B cell (primary cell): Measurements from ENCODE around the gene ITGB7. TPM values are rescaled to one million over a fixed set of nuclear protein-coding genes. Genes with fewer than 3 reads are reported as not detected.

Experiments
- ATAC-seq: fragments of 200-7000 bp; cut with Tn5 transposase; one replicate; pipeline ENCODE4 v1.10.0; 2021; ENCODE audit warnings: low read depth, mild to moderate bottlenecking, moderate number of reproducible peaks, moderate library complexity
- CTCF ChIA-PET: fragments of 350-600 bp; sonication (Branson Sonifier 250); formaldehyde crosslinking; loops from one replicate; lab custom pipeline; 2021; ENCODE audit warnings: antibody characterized with exemption, inconsistent platforms; lab: Charles Lee
- POLR2A ChIA-PET: fragments of 350-600 bp; sonication (Branson Sonifier 250); formaldehyde crosslinking; loops from one replicate; lab custom pipeline; 2021; ENCODE audit warnings: antibody characterized with exemption; lab: Charles Lee
- DNase-seq: peaks from one replicate; pipeline ENCODE4 v3.0.0; 2013
- H2AFZ ChIP-seq: 2 replicates; pipeline ENCODE4 v1.6.1; 2012; ENCODE audit warnings: mild to moderate bottlenecking, low read depth, low read length; ENCODE audit not compliant: insufficient read depth, poor library complexity, severe bottlenecking
- H3K27ac ChIP-seq, 2 donors: 1 replicate in 1 of 2; 2 replicates in 1 of 2; pipeline ENCODE4 v1.5.1; 2012 to 2013; ENCODE audit warnings: low read length in 2 of 2, mild to moderate bottlenecking in 2 of 2, moderate library complexity in 1 of 2
- H3K27me3 ChIP-seq, 4 experiments: fragments of 200-600 bp in 1 of 4; sonication (generic) in 1 of 4; replicated peaks in 1 of 4; 1 replicate in 2 of 4; 2 replicates in 2 of 4; pipeline versions ENCODE4 v1.6.1 to v1.7.0; 2013 to 2016; ENCODE audit warnings: low read length in 3 of 4, mild to moderate bottlenecking in 2 of 4, mixed read lengths in 1 of 4, moderate library complexity in 1 of 4; ENCODE audit not compliant: insufficient read depth in 4 of 4, control insufficient read depth in 3 of 4; ENCODE audit errors: control extremely low read depth in 1 of 4
- H3K36me3 ChIP-seq, 2 experiments: replicated peaks in 1 of 2; 1 replicate in 1 of 2; 2 replicates in 1 of 2; pipeline versions ENCODE4 v1.6.1 to v1.7.1; 2013; ENCODE audit warnings: low read length in 1 of 2; ENCODE audit not compliant: insufficient read depth in 2 of 2, control insufficient read depth in 1 of 2; ENCODE audit errors: control extremely low read depth in 1 of 2, extremely low read depth in 1 of 2
- H3K4me1 ChIP-seq, 2 donors: fragments of 200-600 bp in 1 of 2; sonication (generic) in 1 of 2; 1 replicate in 1 of 2; 2 replicates in 1 of 2; pipeline versions ENCODE4 v1.5.1 to v1.6.1; 2013 to 2017; ENCODE audit warnings: low read length in 2 of 2; ENCODE audit not compliant: control insufficient read depth in 2 of 2, insufficient read depth in 2 of 2
- H3K4me2 ChIP-seq: replicated peaks from 2 replicates; pipeline ENCODE3; 2012; ENCODE audit warnings: mild to moderate bottlenecking, low read depth, low read length; ENCODE audit not compliant: poor library complexity, severe bottlenecking
- H3K4me3 ChIP-seq, 5 experiments: fragments of 200-600 bp in 1 of 5; sonication (generic) in 1 of 5; 1 replicate in 3 of 5; 2 replicates in 2 of 5; pipeline versions ENCODE4 v1.5.1 to v1.7.0; 2011 to 2016; ENCODE audit warnings: low read length in 4 of 5, mild to moderate bottlenecking in 4 of 5, low read depth in 2 of 5, control low read depth in 1 of 5, moderate library complexity in 1 of 5; ENCODE audit not compliant: insufficient read depth in 1 of 5; ENCODE audit errors: control extremely low read depth in 1 of 5, extremely low read depth in 1 of 5
- H3K79me2 ChIP-seq: fragments of 200-600 bp; sonication (generic); one replicate; pipeline ENCODE4 v1.6.0; 2016; ENCODE audit warnings: low read length; ENCODE audit not compliant: control insufficient read depth, insufficient read depth
- H3K9ac ChIP-seq: fragments of 200-600 bp; sonication (generic); 2 replicates; pipeline ENCODE4 v1.6.1; 2017; ENCODE audit warnings: mild to moderate bottlenecking, low read length, moderate library complexity
- H3K9me3 ChIP-seq, 3 donors: one replicate each; pipeline versions ENCODE4 v1.6.1 to v1.7.1; 2013; ENCODE audit warnings: low read length in 2 of 3; ENCODE audit not compliant: control insufficient read depth in 2 of 3, insufficient read depth in 1 of 3; ENCODE audit errors: control extremely low read depth in 1 of 3
- H4K20me1 ChIP-seq: 2 replicates; pipeline ENCODE4 v1.6.0; 2012; ENCODE audit warnings: mild to moderate bottlenecking, low read length; ENCODE audit not compliant: insufficient read depth, control insufficient read depth, poor library complexity, severe bottlenecking
- H3K27ac Mint-ChIP-seq: one replicate; pipeline ENCODE4 v1.8.0; 2021; ENCODE audit warnings: mixed read lengths
- H3K27me3 Mint-ChIP-seq: one replicate; pipeline ENCODE4 v1.8.0; 2021; ENCODE audit warnings: mixed read lengths
- H3K4me1 Mint-ChIP-seq: one replicate; pipeline ENCODE4 v1.8.0; 2021; ENCODE audit warnings: mixed read lengths
- H3K4me3 Mint-ChIP-seq: one replicate; pipeline ENCODE4 v1.8.0; 2021; ENCODE audit warnings: mixed read lengths
- H3K9me3 Mint-ChIP-seq: one replicate; pipeline ENCODE4 v1.8.0; 2022; ENCODE audit warnings: mixed read lengths; ENCODE audit not compliant: insufficient read depth
- CTCF ChIP-seq: fragments of 200-600 bp; IDR thresholded peaks from one replicate; pipeline ENCODE4 v1.8.0; 2022; ENCODE audit warnings: antibody characterized with exemption, mild to moderate bottlenecking
- EZH2 ChIP-seq: IDR thresholded peaks from 2 replicates; pipeline ENCODE4 v1.6.1; 2012; ENCODE audit warnings: borderline replicate concordance, low read depth, mild to moderate bottlenecking, moderate library complexity, low read length; ENCODE audit not compliant: insufficient read depth, poor library complexity, severe bottlenecking
- WGBS: methylation state at CpG from one replicate; pipeline ENCODE4 v1.1.5; 2013; ENCODE audit warnings: missing lambda C conversion rate; ENCODE audit not compliant: insufficient coverage; 5-methylcytosine and 5-hydroxymethylcytosine counted together
- intact Hi-C: fragments of 100-400 bp; cut with micrococcal nuclease; formaldehyde crosslinking; loops from one replicate; pipeline ENCODE4 v1.10.0; 2022
- polyA plus RNA-seq: library from polyadenylated mRNA; depleted of rRNA; stranded (reverse); fragments of >200 nt; gene quantifications from 2 replicates; pipeline ENCODE4 v1.2.3, GENCODE V29; 2012
- total RNA-seq, 2 donors: library from RNA; stranded (reverse); fragments of 120-200 nt in 1 of 2; gene quantifications; 1 replicate in 1 of 2; 2 replicates in 1 of 2; pipeline versions ENCODE4 v1.2.3 to v1.2.4, GENCODE V29; 2013 to 2022

The ITGB7 gene
- total and polyA plus RNA-seq, 2 donors (not counting 1 experiment from before 2014, with no cell fraction given), result 199 to 265 TPM

GRCh38 chr12:53231921-53232645, 25.0 kb upstream of the ITGB7 start, which contains the start of gene RARG:
TSS of gene RARG (minus strand) at chr12:53232209. CDS start at chr12:53227545, 4,664 bp downstream.
- Histone ChIP-seq H3K4me3 (peak within 1 kb of the TSS; percentile 17 to 61 (median 53)), H4K20me1 (no peaks in the 10 kb centered on the region), H3K4me2 (peak within 1 kb of the TSS; percentile 85), H2AFZ (peak within 1 kb of the TSS; percentile 71), H3K9ac (peak within 1 kb of the TSS; percentile 61), H3K4me1 (peaks cover 34 to 46% of the 10 kb centered on the region in 2 donors), H3K9me3 (peaks cover 0 to 3% (median 0%) of the 10 kb centered on the region in 3 donors), H3K79me2 (no peaks in the 10 kb centered on the region), H3K27ac (no peak within 1 kb of the TSS), H3K36me3 (no peaks in the 10 kb centered on the region), H3K27me3 (peaks cover 0 to 11% (median 2%) of the 10 kb centered on the region in 4 experiments)
- H3K4me3 Mint-ChIP-seq, result peak within 1 kb of the TSS; percentile 88
- ChIA-PET POLR2A (interaction anchor here (0.6 kb wide), 1 partner anchor 12 kb away, joined by 3 read pairs; no protein-coding TSS in a partner anchor), CTCF (interaction anchor here (0.6 to 2.8 kb wide), 3 partner anchors 18 to 28 kb away, joined by 3 to 17 read pairs (median 3); no protein-coding TSS in a partner anchor)
- ATAC-seq, result peak; percentile 63
- peak within 1 kb of the TSS; percentile 77 for H3K27ac Mint-ChIP-seq
- TF ChIP-seq CTCF (no peak), EZH2 (no peak)
- under 1% methylated on average over 30 of the region's 44 CpGs for WGBS
- peaks cover 6% of the 10 kb centered on the region for H3K27me3 Mint-ChIP-seq
- intact Hi-C loops, result no loop called here
- DNase-seq, result peak; percentile 40
- H3K4me1 Mint-ChIP-seq, result peaks cover 39% of the 10 kb centered on the region
- no peaks in the 10 kb centered on the region for H3K9me3 Mint-ChIP-seq

- Mint-ChIP-seq H3K4me1 (peaks cover 34% of the 10 kb centered on the region), H3K27ac (no peak overlapping the region), H3K9me3 (no peaks in the 10 kb centered on the region), H3K4me3 (peak overlapping the region; percentile 47), H3K27me3 (peaks cover 6% of the 10 kb centered on the region)
- Histone ChIP-seq H3K36me3 (no peaks in the 10 kb centered on the region), H3K79me2 (no peaks in the 10 kb centered on the region), H4K20me1 (no peaks in the 10 kb centered on the region), H3K9ac (peak overlapping the region; percentile 61), H3K4me1 (peaks cover 29 to 42% of the 10 kb centered on the region in 2 donors), H3K4me3 (peak overlapping the region in 4 of 5 experiments; percentile 45 to 61 (median 54)), H3K27ac (no peak overlapping the region), H3K27me3 (peaks cover 0 to 11% (median 2%) of the 10 kb centered on the region in 4 experiments), H3K4me2 (peak overlapping the region; percentile 85), H2AFZ (peak overlapping the region; percentile 71), H3K9me3 (peaks cover 0 to 3% (median 0%) of the 10 kb centered on the region in 3 donors)
- POLR2A ChIA-PET, result interaction anchor here (0.6 kb wide), 1 partner anchor 11 kb away, joined by 3 read pairs; no protein-coding TSS in a partner anchor
- 5% methylated on average over 9 of the region's 9 CpGs for WGBS
- intact Hi-C loops, result no loop called here
- ATAC-seq (peak; percentile 4), DNase-seq (no peak)
- CTCF ChIA-PET, result interaction anchor here (0.6 to 2.8 kb wide), 2 partner anchors 18 to 27 kb away, joined by 3 to 17 read pairs; no protein-coding TSS in a partner anchor
- TF ChIP-seq CTCF (no peak), EZH2 (no peak)
These were observed 24.5 kb upstream of the ITGB7 start for GRCh38 chr12:53231671-53231920.
